ENCODE measurements around the gene SOD3.

Gene SOD3

GRCh38 chr4:24801136-24801855, 5.9 kb downstream of the SOD3 start:
- H3K27ac ChIP-seq (ENCODE audit: extremely low read depth, low read depth, low read length) = no peak overlapping the region

GRCh38 chr4:24802648-24803047, 7.3 kb downstream of the SOD3 start:
- H3K9me3 ChIP-seq (ENCODE audit: control insufficient read depth, insufficient read depth, low read depth, low read length) = no peaks in the 10 kb centered on the region
- H3K36me3 ChIP-seq (ENCODE audit: control insufficient read depth in 2 of 2, insufficient read depth in 1 of 2, low read length in 2 of 2) = no peaks in the 10 kb centered on the region
- ChIA-PET CTCF (no interaction called here), POLR2A (no interaction called here)
- H3K27ac ChIP-seq (ENCODE audit: extremely low read depth, low read depth, low read length) = no peak overlapping the region
- TF ChIP-seq SETDB1 (IDR thresholded peaks at IDR 0.05; ENCODE audit: insufficient read length, low read length) (no peak), ZNF16 (tag by site-specific recombination; IDR thresholded peaks at IDR 0.05; ENCODE audit: low read depth) (no peak), ZNF571 (tag by site-specific recombination; IDR thresholded peaks at IDR 0.05) (no peak), SP7 (tag by site-specific recombination; IDR thresholded peaks at IDR 0.05) (no peak), ZNF510 (tag by site-specific recombination; IDR thresholded peaks at IDR 0.05; ENCODE audit: insufficient replicate concordance) (no peak), ZBTB21 (tag by site-specific recombination; IDR thresholded peaks at IDR 0.05) (no peak), ZNF776 (tag by site-specific recombination; IDR thresholded peaks at IDR 0.05; ENCODE audit: borderline replicate concordance) (no peak), ZBTB26 (tag by site-specific recombination; optimal IDR thresholded peaks at IDR 0.05) (no peak), ZNF660 (tag by site-specific recombination; IDR thresholded peaks at IDR 0.05) (no peak), ZNF354C (tag by site-specific recombination; IDR thresholded peaks at IDR 0.05; ENCODE audit: borderline replicate concordance, low read depth) (no peak), ZNF214 (tag by site-specific recombination; IDR thresholded peaks at IDR 0.05; ENCODE audit: borderline replicate concordance) (no peak), ZBTB20 (tag by site-specific recombination; IDR thresholded peaks at IDR 0.05) (no peak), ZNF654 (tag by site-specific recombination; IDR thresholded peaks at IDR 0.05; ENCODE audit: low read depth) (no peak), ZFHX2 (tag by site-specific recombination; conservative IDR thresholded peaks at IDR 0.05) (no peak), ZSCAN23 (tag by site-specific recombination; IDR thresholded peaks at IDR 0.05) (no peak)
- H3K4me1 ChIP-seq (ENCODE audit: control insufficient read depth, insufficient read depth, low read length) = no peaks in the 10 kb centered on the region
- H3K4me3 ChIP-seq (ENCODE audit: low read depth, low read length) = no peak overlapping the region

More at GRCh38 chr4:24801136-24801855, 5.9 kb downstream of the SOD3 start:
- CTCF ChIA-PET = no interaction called here
- Histone ChIP-seq H3K9me3 (ENCODE audit: control insufficient read depth, insufficient read depth, low read depth, low read length) (no peaks in the 10 kb centered on the region), H3K4me1 (ENCODE audit: control insufficient read depth, insufficient read depth, low read length) (no peaks in the 10 kb centered on the region), H3K36me3 (ENCODE audit: control insufficient read depth in 2 of 2, insufficient read depth in 1 of 2, low read length in 2 of 2) (no peaks in the 10 kb centered on the region), H3K4me3 (ENCODE audit: low read depth, low read length) (no peak overlapping the region)
- POLR2A ChIA-PET = no interaction called here
- TF ChIP-seq KLF7 (tag by site-specific recombination; IDR thresholded peaks at IDR 0.05; ENCODE audit: borderline replicate concordance) (no peak), ZNF133 (tag by site-specific recombination; IDR thresholded peaks at IDR 0.05) (no peak), ZBTB1 (tag by site-specific recombination; IDR thresholded peaks at IDR 0.05) (no peak), ZNF621 (tag by site-specific recombination; IDR thresholded peaks at IDR 0.05) (no peak), ZNF513 (tag by site-specific recombination; IDR thresholded peaks at IDR 0.05) (no peak), ZNF510 (tag by site-specific recombination; IDR thresholded peaks at IDR 0.05; ENCODE audit: insufficient replicate concordance) (no peak), ZNF654 (tag by site-specific recombination; IDR thresholded peaks at IDR 0.05; ENCODE audit: low read depth) (no peak), ZNF670 (tag by site-specific recombination; IDR thresholded peaks at IDR 0.05; ENCODE audit: low read depth) (no peak), ZNF76 (tag by site-specific recombination; IDR thresholded peaks at IDR 0.05; ENCODE audit: borderline replicate concordance, low read depth) (no peak), ZBTB8A (tag by site-specific recombination; IDR thresholded peaks at IDR 0.05) (no peak), ZBTB11 (tag by site-specific recombination; conservative IDR thresholded peaks at IDR 0.05; ENCODE audit: low read depth) (no peak)

Measured in HEK293 (cell line).